GM18870 (cell line): Measurements from ENCODE around the gene SHROOM1.

Source experiments
- ATAC-seq: cut with Tn5 transposase; IDR thresholded peaks from one replicate; pipeline ENCODE4 v1.9.1; 2021; ENCODE audit warnings: moderate library complexity; ENCODE audit not compliant: unreplicated experiment

The SHROOM1 gene

DNA sequence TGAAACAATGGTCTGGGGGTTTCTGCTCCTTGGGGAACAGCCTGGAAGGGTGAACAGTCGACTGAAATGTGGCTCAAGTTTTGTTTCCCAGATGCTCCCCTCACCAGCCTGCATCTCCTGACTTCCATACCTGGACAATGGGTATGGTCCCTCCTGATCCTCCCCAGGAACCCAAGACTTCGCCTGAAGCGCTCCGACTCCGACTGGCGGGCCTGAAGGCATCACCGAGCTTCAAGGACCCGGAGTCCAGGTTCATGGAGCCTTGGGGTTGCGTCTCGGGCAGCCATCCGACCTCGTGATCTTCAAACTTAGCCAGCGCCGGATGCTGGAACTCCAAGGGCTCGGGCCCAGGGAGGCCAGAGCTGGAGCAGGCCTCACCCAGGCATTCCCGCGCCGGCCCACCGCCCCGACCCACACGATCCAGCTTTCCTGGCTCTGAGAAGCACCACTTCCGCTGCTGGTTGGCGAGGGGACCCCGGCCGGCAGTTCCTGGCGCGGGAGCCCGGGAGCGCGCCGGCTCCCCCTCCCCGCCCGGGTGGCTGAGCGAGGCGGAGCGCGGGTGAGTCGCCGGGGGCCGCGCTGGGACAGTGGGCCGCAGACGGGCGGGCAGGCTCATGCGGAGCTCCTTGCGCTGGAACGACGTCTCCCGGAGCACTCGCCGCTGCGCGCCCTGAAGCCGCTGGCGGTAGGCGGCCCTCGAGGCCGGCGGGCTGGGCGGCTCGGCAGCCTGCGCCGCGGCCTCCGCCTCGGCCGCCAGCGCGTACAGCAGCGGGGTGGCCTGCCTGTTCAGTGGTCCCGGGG is 5.2 kb downstream of the SHROOM1 start:
- ATAC-seq, result no peak

DNA sequence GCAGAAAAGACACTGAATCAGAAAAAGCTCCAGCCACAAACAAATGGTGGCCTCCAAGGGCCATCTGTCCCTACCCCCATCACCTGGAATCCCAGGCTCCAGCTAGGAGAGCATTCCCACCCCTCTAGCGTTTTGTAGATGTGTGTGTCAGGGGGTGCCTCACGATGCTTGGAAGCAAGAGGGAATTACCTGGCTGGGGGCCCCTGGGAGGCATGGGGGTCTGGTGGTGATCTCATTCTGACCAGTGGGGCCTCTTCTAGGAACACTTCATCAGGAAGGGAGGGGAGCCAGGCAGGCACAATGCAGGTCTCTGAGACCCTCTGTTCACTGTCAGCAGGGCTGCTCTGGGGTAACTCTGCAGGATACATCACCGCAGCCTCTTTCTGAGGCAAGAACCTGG is 6.0 kb downstream of the SHROOM1 start:
- ATAC-seq, result no peak

DNA sequence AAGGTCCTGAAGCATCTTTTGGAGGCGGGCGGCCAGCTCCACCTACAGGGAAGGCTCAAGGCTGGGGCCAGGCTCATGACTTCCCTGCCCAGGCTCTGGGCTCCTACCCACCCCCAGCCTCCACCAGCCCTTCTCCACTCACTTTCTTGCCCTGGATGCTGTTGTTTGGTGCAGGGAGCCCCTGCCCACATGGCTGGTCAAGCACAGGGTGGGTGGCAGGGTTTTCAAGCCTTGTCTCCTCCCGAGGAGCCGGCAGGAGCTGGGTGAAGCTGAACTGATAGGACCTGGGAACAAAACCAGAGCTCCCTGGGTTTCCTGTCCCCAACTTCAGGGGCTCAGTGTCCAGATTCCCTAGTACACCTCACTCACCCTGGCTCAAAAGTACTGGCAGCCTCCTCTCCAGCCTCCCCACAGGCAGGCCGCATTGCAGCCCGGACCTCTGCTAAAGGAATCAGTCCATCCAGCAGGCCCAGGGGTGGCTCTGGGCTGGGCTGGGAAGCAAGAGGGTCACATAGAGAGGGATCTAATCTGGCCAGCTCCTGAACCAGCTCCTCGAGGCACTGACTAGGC is 6.9 kb downstream of the SHROOM1 start:
- no peak for ATAC-seq

GRCh38 chr5:132822650-132823480 is 7.6 kb downstream of the SHROOM1 start:
- no peak for ATAC-seq

- ATAC-seq, result no peak
These were observed 8.7 kb downstream of the SHROOM1 start for GRCh38 chr5:132821791-132822190.

DNA sequence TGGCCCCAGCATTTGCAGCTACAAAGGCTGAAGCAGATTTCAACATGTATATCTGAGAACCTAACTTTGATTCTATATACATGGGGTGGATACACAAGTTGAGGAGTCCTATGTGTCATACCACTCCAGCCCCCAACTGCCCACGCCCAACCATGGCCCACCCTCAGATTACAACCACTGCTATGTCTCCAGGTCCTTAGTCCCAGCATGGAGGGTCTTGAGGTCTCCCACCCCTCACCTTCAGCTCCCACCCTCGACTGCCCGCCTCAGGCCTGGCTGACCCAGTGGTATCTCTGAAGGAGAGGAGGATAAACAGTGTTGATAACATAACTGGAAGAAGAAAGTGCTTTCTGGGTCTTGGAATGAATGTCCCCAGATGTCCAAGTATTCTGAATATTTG is 9.1 kb downstream of the SHROOM1 start:
- no peak for ATAC-seq

DNA sequence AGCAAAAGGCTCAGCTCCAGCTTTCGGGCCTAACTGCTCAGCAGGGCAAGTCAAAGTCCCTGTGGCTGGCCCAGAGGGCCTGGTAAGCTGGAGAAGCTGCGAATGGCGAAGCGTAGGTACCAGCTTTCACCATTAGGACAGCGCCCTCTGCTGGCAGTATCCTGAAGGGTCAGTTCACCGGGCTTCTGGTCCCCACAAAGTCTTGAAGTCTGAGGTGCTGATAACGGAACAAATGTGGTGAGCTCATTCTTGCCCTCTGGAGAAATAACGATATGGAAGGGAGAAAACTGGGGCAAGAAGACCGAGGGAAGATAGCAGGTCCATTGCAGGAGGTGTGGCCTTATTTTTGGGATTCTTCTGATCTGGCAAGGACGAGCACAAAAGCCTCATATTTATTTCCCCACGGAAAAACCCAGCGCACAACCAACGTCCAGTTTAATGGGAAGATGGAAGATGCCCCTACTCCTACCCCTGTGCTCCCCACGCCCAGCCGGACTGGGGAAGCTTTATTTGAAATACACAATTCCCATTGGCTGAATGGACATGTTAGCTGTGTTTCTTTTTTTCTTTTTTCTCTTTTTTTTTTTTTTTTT is 10.2 kb downstream of the SHROOM1 start:
- peak; percentile 70 for ATAC-seq

DNA sequence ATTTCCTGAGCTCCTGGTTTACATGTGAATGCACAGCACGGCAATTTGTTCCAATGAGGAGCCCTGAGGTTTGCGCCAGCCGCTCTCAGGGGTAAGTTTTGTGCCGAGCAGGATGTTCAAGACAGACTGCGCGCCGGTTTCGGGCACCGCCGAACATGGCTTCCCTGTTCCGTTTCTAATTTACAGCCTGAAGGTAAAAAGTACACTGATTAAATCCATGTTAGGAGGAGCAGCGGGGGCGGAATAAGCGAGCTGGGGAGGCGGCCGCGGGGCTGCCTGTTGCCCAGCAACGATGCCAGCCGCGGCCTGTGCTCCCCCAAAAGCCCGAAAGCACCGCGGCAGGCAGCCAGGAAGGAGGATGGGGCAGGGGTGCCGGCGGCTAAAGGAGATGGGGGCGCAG is 11.0 kb downstream of the SHROOM1 start:
- ATAC-seq, result no peak

DNA sequence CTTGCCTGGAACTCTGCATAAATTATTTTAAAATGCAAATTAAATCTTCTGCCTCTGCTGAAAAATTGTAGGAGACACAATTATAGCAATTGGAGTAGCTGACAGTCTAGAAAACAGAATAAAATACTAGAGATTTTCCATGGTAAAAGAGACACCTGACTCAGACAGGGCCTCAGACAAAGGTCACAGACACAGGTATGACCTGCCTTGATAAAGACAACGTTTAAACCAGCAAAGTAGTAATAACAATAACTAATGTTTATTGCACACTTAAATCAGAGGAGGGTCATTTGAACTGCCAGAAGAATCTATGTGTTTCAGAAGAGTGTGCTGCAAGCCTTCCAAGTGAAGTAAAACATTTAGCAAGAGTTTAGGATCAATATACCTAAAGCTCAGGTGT is 13.4 kb downstream of the SHROOM1 start:
- ATAC-seq, result no peak

DNA sequence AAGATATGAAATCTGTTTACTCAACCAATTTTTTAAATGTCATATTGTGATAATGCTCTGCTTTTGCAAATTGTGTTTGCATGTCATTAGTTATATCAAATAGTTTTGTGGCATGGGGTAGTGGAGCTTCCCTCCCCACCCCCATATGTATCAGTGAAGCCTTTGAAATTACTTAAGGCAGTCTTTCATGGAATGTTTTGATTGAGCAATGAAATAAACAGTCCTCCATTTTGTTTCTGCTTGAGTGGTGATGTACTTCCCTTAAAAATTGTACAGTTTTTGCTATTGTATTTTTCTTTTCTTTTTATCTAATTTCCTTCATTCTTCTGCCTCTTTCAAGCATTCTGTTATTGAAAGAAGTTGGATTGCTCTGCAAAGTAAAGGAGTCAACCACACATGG is 13.9 kb downstream of the SHROOM1 start:
- no peak for ATAC-seq

DNA sequence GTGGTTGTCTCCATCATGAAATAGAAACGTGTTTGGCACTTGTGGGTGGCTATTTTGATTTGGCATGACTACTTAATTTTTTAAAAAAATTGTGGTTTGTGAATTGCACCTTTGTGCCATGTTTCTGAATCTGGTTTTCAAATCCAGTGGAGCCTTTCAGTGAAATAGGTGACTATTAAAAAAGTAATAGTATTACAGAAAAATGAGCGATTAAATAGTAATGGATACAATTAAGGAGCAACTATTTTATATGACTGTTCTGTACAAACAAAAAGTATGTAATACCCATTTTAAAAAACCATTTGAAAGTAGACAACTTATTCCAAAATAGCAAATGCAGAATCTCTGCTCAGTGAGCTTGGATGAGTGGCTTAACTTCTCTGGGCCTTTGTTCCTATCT is 14.4 kb downstream of the SHROOM1 start:
- no peak for ATAC-seq

DNA sequence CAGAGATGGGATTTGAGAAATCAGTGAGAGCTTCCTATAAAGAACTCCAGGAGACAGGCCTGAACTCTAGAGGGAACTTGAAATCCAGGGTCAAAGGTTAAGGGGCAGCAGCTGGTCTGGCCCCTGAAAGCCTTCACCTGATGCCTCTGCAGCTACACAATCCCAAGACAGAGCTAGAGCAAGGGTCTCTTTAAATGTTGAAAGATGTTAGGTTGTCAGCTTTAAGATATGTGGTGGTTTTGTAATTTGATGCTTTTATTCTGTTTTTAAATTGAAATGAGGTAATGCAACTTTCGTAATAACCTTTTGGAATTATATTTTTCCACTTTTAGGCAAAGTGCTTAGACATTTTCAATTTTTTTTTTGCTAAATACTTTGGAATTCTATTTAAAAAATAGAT is 15.0 kb downstream of the SHROOM1 start:
- no peak for ATAC-seq

- ATAC-seq, result no peak
These were observed 15.7 kb downstream of the SHROOM1 start for GRCh38 chr5:132814503-132815294.

DNA sequence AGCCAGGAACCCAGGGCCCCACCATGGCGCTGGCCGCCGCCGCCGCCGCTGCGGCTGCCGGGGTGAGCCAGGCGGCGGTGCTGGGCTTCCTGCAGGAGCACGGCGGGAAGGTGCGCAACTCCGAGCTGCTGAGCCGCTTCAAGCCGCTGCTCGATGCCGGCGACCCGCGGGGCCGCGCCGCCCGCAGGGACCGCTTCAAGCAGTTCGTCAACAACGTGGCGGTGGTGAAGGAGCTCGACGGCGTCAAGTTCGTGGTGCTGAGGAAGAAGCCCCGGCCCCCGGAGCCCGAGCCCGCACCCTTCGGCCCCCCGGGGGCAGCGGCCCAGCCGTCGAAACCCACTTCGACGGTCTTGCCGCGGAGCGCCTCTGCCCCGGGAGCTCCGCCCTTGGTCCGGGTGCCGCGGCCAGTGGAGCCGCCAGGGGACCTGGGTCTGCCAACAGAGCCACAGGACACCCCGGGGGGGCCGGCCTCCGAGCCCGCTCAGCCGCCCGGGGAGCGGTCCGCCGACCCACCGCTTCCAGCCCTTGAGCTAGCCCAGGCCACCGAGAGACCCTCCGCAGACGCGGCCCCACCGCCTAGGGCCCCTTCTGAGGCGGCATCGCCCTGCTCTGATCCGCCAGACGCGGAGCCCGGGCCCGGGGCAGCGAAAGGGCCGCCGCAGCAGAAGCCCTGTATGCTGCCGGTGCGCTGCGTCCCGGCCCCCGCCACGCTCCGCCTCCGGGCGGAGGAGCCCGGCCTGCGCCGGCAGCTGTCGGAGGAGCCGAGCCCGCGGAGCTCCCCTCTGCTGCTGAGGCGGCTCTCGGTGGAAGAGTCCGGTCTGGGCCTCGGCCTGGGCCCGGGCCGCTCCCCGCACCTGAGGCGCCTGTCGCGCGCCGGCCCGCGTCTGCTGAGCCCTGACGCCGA is 16.6 kb downstream of the SHROOM1 start:
- no peak for ATAC-seq

GRCh38 chr5:132812781-132813598 is 17.5 kb downstream of the SHROOM1 start, which contains the start of gene SOWAHA:
TSS of gene SOWAHA (plus strand) at chr5:132813302. CDS start at chr5:132813622, 320 bp downstream.
- no peak for ATAC-seq

GRCh38 chr5:132812123-132812765 is 18.2 kb downstream of the SHROOM1 start:
- no peak for ATAC-seq

DNA sequence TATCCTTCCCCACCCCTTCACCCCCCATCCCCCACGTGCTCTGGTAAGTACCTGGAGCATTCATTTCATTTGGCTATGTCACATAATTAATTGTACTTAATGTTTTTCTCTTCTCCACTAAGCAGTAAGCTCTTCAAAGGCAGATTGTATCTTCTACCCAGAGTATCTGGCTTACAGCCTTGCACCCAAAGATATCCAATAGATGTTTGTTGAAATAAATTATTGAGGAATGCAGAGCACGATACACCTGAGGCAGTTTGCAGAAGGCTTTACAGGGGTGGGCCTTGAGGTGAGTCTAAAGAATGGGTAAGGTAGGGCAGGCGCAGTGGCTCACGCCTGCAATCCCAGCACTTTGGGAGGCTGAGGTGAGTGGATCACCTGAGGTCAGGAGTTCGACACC is 19.8 kb downstream of the SHROOM1 start:
- no peak for ATAC-seq

DNA sequence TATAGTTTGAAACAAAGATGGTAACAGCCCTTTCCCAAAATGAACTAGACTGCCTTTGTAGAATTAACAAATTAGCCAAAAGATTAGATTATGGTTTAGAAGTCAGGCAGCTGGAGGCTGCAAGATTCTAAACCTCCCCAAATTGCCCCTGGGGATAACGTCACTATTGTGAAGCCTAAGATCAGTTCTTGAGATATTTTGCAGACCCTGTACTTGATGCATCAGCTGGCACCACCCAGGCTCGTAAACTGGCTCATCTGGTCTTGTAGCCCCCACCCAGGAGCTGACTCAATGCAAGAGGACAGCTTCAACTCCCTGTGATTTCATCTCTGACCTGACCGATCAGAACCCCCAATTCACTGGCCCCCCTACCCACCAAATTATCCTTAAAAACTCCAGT is 21.6 kb downstream of the SHROOM1 start:
- no peak for ATAC-seq
